Esophagus muscularis mucosa (tissue), 4 donors: Measurements from ENCODE around the gene TDRD7.

Source experiments
- CTCF ChIP-seq, 3 experiments: fragments of 200-600 bp in 2 of 3; fragments of 450-650 bp in 1 of 3; sonication (generic) in 2 of 3; IDR thresholded peaks; one replicate each; pipeline ENCODE4 v1.5.1; 2017 to 2019; ENCODE audit warnings: antibody characterized with exemption in 3 of 3, mild to moderate bottlenecking in 2 of 3, moderate library complexity in 1 of 3
- EP300 ChIP-seq: sonication (generic); formaldehyde crosslinking; IDR thresholded peaks from one replicate; pipeline ENCODE4 v1.6.1; 2017; ENCODE audit warnings: antibody characterized with exemption
- POLR2A ChIP-seq: fragments of 450-650 bp; IDR thresholded peaks from one replicate; pipeline ENCODE4 v1.6.1; 2017; ENCODE audit warnings: antibody characterized with exemption, moderate library complexity, mild to moderate bottlenecking, low read depth
- POLR2AphosphoS5 ChIP-seq, 2 donors: sonication (generic); formaldehyde crosslinking; IDR thresholded peaks; one replicate each; pipeline ENCODE4 v1.6.1; 2017; ENCODE audit warnings: antibody characterized with exemption in 2 of 2

GRCh38 chr9:97534961-97535594 is 123.2 kb downstream of the TDRD7 start:
- TF ChIP-seq CTCF (IDR thresholded peaks at IDR 0.05) (no peak), EP300 (no peak), POLR2A (no peak), POLR2AphosphoS5 (IDR thresholded peaks at IDR 0.05) (no peak)
